Epithelial cell of esophagus (primary cell): ENCODE data around the gene KHDRBS2.

Experiments used
- DNase-seq: peaks from one replicate; pipeline ENCODE4 v3.0.0; 2010; ENCODE audit warnings: low read depth
- H3K4me3 ChIP-seq: 2 replicates; pipeline ENCODE4 v1.5.1; 2011; ENCODE audit warnings: mild to moderate bottlenecking, low read length, control low read depth
- CTCF ChIP-seq: IDR thresholded peaks from 2 replicates; pipeline ENCODE4 v1.5.1; 2011; ENCODE audit warnings: low read depth, mild to moderate bottlenecking, low read length, control low read depth, inconsistent platforms; ENCODE audit not compliant: insufficient read depth; ENCODE audit errors: missing control alignments

Gene KHDRBS2

DNA sequence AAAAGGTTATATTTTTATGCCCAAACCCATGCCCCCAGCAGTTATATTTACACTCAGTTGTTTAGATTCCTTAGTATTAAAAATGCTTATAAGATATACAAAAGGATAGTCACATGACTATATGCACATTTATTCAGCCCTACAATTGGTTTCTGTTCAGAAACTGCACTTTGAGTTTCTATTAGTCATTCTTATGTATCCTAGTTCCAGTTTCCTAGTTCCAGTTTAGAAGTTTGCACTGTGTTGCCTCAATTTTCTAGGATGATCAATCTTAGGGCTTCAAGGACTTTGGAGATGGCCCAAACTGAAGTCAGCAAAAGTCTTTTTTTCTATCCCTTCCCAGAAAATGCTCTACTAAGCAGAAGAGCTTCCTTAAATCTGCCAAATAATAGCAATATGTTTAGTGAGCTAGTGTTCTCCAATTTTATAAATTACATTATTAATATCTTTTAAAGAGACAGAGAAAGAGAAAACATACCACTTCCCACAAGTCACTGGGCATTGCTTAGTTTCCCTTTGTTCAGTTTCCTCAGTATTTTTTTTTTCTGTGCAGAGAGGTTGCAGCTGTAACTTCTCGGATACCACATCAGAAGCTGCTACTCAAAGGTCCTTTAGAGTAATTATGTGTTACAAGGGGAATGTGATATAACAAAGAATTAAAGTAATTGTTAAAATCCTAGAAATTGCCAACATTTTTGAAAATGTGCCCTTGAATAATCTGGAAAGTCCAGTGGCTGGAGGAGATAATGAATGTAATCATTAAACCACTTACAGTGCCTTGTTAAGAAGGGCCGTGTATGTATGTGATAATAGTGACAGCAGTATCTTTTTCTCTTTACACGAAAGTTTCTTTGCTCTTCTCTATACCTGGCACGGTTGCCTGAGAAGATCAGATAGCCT, 138.8 kb downstream of the KHDRBS2 start:
- no peak overlapping the region for H3K4me3 ChIP-seq
- TF ChIP-seq CTCF: no peak
- no peak for DNase-seq

DNA sequence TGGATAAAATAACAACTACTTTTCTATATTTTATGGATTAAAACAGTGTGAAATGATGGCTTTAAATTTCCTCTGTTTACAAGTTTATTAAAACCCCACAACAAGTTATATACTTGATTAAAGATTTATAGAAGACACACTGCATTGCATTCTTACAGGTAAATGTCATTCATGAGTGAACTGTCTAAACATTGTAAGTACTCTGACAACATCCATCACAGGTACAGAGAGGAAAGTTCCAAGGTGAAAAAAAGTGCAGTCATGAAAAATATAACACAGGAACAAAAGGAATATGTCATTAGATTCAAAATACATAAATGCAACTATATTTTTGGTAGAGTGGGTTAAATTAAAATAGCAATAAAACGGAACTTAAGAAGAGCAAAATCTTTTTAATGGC, 156.9 kb downstream of the KHDRBS2 start:
- TF ChIP-seq CTCF: no peak
- DNase-seq: no peak

GRCh38 chr6:62119401-62119800, 166.6 kb downstream of the KHDRBS2 start:
- no peak for TF ChIP-seq CTCF
- no peak overlapping the region for H3K4me3 ChIP-seq
- DNase-seq: no peak

More for the DNA sequence above, 156.9 kb downstream of the KHDRBS2 start:
- H3K4me3 ChIP-seq: no peak overlapping the region

DNA sequence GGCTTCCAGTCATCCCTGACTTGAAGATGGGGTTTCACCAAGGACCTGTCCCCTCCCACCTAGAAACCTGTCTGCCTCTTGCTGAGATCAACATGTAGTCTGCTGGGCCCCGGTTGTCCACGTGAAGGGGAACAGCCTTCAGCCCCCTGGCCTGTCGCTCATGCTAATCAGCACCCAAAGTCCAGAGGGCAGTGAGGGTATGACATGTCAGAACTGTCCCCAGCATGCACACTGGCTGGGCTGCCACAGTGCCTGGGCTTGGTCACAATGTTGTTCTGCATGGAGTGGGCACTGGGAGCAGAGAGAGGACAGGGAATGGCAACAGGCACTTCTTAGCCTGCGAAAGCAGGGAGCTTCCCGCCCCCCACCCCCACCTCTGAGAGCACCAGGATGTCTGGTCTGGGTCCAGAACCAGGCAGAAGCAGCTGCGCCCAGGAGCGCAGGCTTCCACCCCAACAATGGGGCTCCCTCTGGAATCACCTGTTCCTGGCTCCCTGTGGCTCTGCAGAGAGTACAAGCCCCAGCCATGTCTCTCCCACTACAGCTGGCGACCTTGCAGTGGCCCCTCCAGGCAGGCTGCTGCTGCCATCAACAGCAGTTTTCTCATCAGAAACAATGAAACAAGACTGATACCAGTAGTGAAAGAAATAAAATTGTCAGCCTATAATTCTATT, 182.7 kb downstream of the KHDRBS2 start:
- DNase-seq: no peak
- no peak for TF ChIP-seq CTCF
- H3K4me3 ChIP-seq: no peak overlapping the region

DNA sequence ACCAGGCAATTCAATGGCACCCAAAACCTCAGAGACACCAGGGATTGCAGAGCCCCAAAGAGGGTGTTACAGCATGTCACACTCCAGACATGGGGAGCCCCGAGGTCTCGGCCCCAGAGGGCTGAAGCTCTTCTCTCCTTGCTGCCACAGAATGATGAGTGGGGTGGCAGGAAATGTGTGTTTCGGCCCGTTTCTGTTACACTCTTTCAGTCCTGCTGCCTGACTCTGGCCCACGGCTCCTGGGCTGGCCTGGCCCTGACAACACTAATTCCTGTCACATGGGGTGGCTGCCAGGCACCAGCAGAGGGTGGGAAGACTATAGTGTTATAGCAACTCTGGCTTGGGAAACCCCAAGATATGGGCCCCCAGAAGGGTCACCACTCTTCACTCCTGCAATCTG, 183.6 kb downstream of the KHDRBS2 start:
- TF ChIP-seq CTCF: no peak
- H3K4me3 ChIP-seq: no peak overlapping the region
- no peak for DNase-seq

DNA sequence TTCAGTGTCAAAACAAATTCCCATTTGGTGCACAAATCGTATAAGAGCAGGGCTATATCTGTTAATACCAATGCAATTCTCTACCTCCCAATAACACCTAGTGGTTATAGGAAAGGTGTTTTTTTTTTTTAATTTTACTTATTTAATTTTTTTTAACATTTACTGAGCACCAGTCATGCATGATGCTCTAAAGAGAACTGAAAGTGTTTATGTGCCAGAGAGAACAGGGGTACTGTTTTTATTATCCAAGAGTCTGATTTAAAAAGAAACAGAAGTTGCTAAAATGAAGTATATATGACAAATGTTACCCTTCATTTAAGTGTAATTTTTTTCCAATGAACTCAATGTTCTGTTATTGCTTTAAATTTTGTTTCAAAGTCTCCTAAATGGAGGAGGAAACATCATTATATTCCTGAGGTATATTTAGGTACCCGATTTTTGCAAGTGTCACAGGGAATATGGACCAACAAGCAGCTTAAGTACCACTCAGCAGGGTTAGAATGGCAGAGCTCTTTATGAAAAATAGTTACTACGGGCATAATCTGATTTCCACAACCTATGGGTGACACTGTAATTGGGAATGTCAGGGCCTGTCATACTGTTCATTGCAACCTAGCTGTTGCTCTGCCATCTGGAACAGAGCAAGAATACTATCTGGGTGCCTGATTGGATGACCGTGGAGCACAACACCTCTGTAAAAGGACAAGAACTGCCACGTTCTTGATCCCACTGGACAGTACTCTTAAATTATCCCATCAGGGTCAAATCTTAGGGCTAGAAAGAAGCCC, 195.4 kb downstream of the KHDRBS2 start:
- no peak for DNase-seq
- no peak overlapping the region for H3K4me3 ChIP-seq
- TF ChIP-seq CTCF: no peak
